NT2/D1 (cell line): ENCODE measurements around the gene INSYN1.

Source experiments
- SUZ12 ChIP-seq: IDR thresholded peaks from 2 replicates; pipeline ENCODE4 v1.6.1; 2011; ENCODE audit not compliant: insufficient read length, insufficient read depth; ENCODE audit errors: extremely low read depth
- YY1 ChIP-seq: IDR thresholded peaks from 2 replicates; pipeline ENCODE4 v1.6.1; 2011; ENCODE audit not compliant: insufficient read length, insufficient read depth

GRCh38 chr15:73699249-73700040, 53.7 kb downstream of the INSYN1 start:
- TF ChIP-seq SUZ12 (no peak), YY1 (no peak)
